Gastroesophageal sphincter (tissue), 4 donors: Measurements from ENCODE around the gene GAMT. TPM values are rescaled to one million over a fixed set of nuclear protein-coding genes. Genes with fewer than 3 reads are reported as not detected.
A peak's percentile ranks its signal among the peaks of the same experiment; 100 is the strongest.

ENCODE experiments used
- ATAC-seq: fragments of 150-250 bp; one replicate; pipeline ENCODE4 v1.9.1; 2016; ENCODE audit warnings: mild to moderate bottlenecking, moderate library complexity
- H3K27ac ChIP-seq, 4 donors: fragments of 200-600 bp; sonication (generic) in 3 of 4; 1 replicate in 3 of 4; 2 replicates in 1 of 4; pipeline ENCODE4 v1.5.1; 2016 to 2019
- H3K27me3 ChIP-seq: fragments of 200-600 bp; sonication (generic); one replicate; pipeline ENCODE4 v1.5.1; 2019
- H3K36me3 ChIP-seq, 2 donors: fragments of 200-600 bp; sonication (generic); one replicate each; pipeline ENCODE4 v1.5.1; 2019; ENCODE audit warnings: control low read depth in 1 of 2
- H3K4me1 ChIP-seq, 3 donors: fragments of 200-600 bp; sonication (generic); 1 replicate in 2 of 3; 2 replicates in 1 of 3; pipeline ENCODE4 v1.5.1; 2016 to 2019; ENCODE audit warnings: control low read depth in 2 of 3
- H3K4me3 ChIP-seq, 2 donors: fragments of 200-600 bp; sonication (generic); one replicate each; pipeline ENCODE4 v1.5.1; 2019; ENCODE audit warnings: mild to moderate bottlenecking in 1 of 2, moderate library complexity in 1 of 2
- H3K9me3 ChIP-seq, 3 donors: fragments of 200-600 bp; sonication (generic); one replicate each; pipeline ENCODE4 v1.5.1; 2017 to 2019; ENCODE audit warnings: control low read depth in 2 of 3
- CTCF ChIP-seq, 4 experiments: fragments of 200-600 bp in 2 of 4; fragments of 450-650 bp in 2 of 4; sonication (generic) in 1 of 4; IDR thresholded peaks; one replicate each; pipeline ENCODE4 v1.5.1; 2017 to 2019; ENCODE audit warnings: antibody characterized with exemption in 4 of 4, mild to moderate bottlenecking in 2 of 4, moderate library complexity in 2 of 4
- EP300 ChIP-seq: sonication (generic); formaldehyde crosslinking; IDR thresholded peaks from one replicate; pipeline ENCODE4 v1.6.1; 2017; ENCODE audit warnings: antibody characterized with exemption, mild to moderate bottlenecking
- POLR2A ChIP-seq, 2 donors: fragments of 450-650 bp; IDR thresholded peaks; one replicate each; pipeline ENCODE4 v1.6.1; 2017; ENCODE audit warnings: antibody characterized with exemption in 2 of 2, mild to moderate bottlenecking in 2 of 2, moderate library complexity in 1 of 2
- POLR2AphosphoS5 ChIP-seq: sonication (generic); formaldehyde crosslinking; IDR thresholded peaks from one replicate; pipeline ENCODE4 v1.6.1; 2017; ENCODE audit warnings: antibody characterized with exemption
- WGBS, 2 donors: methylation state at CpG; one replicate each; pipeline ENCODE4 v1.1.5; 2018; ENCODE audit warnings: low coverage in 1 of 2; 5-methylcytosine and 5-hydroxymethylcytosine counted together
- total RNA-seq, 4 donors: library from RNA; depleted of rRNA; stranded (reverse); fragments of >200 nt; gene quantifications; one replicate each; pipeline ENCODE4 v1.1.0, GENCODE V29; 2016

The GAMT gene
- total RNA-seq, 4 donors from 2014 or later, result 10.4 to 14.7 (median 10.9) TPM

DNA sequence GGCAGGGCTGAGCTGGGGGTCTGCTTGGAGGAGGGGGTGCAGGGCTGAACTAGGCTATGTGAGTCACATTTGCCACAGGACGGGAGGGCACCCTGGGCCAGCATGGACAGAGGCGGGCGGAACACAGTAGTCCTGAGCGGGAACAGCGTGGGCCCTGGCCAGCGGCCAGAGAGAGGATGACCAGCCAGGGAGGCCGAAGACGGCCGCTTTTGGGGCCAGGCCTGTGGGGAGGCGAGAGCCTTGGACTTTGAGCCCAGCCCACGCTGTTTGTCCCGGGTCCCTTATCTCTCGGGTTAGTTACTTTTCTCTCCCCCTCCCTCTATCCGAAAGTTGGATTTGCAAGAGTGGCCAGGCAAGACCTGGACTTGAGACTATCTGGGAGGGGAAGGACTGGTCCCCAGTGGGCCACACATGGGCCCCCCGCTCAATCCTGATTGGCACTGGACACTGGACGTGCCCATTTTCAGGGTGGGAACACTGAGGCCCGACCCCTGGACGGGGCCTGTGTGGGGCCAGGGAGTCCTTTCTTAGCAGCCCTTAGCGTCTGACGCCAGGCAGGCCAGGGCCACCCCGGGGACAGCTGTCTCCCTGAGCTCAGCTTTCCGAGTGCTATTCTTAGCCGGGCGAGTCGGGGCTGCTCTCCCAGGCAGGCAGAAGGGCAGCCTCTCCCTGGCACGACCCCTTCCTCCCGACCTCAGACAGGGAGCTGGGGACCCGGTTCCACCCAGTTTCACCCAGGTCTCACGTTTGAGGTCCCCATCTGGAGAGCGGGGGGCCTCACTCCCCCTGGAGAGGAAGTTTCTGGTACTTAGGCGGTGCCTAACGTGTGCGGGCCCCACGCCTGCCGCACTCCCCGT lies 833 bp downstream of the GAMT start:
- no peak for TF ChIP-seq CTCF (IDR thresholded peaks at IDR 0.05)
- no peak for TF ChIP-seq POLR2AphosphoS5
- TF ChIP-seq EP300, result no peak
- TF ChIP-seq POLR2A (IDR thresholded peaks at IDR 0.05), result no peak
- peak; percentile 19 for ATAC-seq
- no peaks in the 10 kb centered on the region for H3K27me3 ChIP-seq
- 17 to 54% methylated on average over 1 to 13 of the region's 36 CpGs for WGBS, 2 donors
- peak overlapping the region; percentile 42 to 64 for H3K4me3 ChIP-seq
- H3K4me1 ChIP-seq, result peaks cover 3 to 50% (median 19%) of the 10 kb centered on the region in 3 donors
- no peaks in the 10 kb centered on the region for H3K9me3 ChIP-seq
- peak overlapping the region in 1 of 4 donors; percentile 55 for H3K27ac ChIP-seq
- H3K36me3 ChIP-seq, result peaks cover 0 to 9% of the 10 kb centered on the region in 2 donors

DNA sequence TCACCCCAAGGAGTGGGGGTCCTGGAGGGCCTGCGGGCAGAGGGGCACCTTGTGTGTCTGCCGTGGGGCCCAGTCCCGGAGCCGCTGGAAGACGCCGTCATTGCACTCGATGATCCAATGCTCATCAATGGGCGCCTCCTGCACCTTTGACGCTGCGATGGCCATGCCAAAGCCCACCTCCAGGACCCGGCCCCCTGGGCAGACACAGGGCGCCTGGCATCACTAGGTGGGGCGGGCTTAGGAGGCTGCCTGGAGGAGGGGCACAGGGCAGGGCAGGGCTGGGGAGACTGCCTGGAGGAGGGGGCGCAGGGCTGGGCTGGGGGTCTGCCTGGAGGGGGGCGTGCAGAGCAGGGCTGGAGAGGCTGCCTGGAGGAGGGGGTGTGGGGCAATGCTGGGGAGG lies 1.6 kb downstream of the GAMT start:
- H3K27ac ChIP-seq, result no peak overlapping the region
- no peaks in the 10 kb centered on the region for H3K27me3 ChIP-seq
- ATAC-seq, result no peak
- no peaks in the 10 kb centered on the region for H3K9me3 ChIP-seq
- peaks cover 0 to 16% of the 10 kb centered on the region in 2 donors for H3K36me3 ChIP-seq
- H3K4me3 ChIP-seq, result peak overlapping the region in 1 of 2 donors; percentile 64
- 100% methylated on average over 1 of the region's 15 CpGs; no CpG with 5 or more reads in 1 of the 2 donors for WGBS, 2 donors
- TF ChIP-seq POLR2A (IDR thresholded peaks at IDR 0.05) (no peak), POLR2AphosphoS5 (no peak), EP300 (no peak), CTCF (IDR thresholded peaks at IDR 0.05) (no peak)
- H3K4me1 ChIP-seq, result peaks cover 3 to 57% (median 19%) of the 10 kb centered on the region in 3 donors

GRCh38 chr19:1399079-1399478 lies 2.3 kb downstream of the GAMT start:
- ATAC-seq, result no peak
- Histone ChIP-seq H3K9me3 (no peaks in the 10 kb centered on the region), H3K36me3 (peaks cover 0 to 23% of the 10 kb centered on the region in 2 donors), H3K27me3 (no peaks in the 10 kb centered on the region), H3K4me1 (peaks cover 3 to 63% (median 19%) of the 10 kb centered on the region in 3 donors), H3K4me3 (no peak overlapping the region), H3K27ac (no peak overlapping the region)
- WGBS, 2 donors, result no CpG with 5 or more reads among the region's 19 CpGs
- no peak for TF ChIP-seq CTCF (IDR thresholded peaks at IDR 0.05)
- no peak for TF ChIP-seq POLR2AphosphoS5
- TF ChIP-seq POLR2A (IDR thresholded peaks at IDR 0.05), result no peak
- TF ChIP-seq EP300, result no peak

DNA sequence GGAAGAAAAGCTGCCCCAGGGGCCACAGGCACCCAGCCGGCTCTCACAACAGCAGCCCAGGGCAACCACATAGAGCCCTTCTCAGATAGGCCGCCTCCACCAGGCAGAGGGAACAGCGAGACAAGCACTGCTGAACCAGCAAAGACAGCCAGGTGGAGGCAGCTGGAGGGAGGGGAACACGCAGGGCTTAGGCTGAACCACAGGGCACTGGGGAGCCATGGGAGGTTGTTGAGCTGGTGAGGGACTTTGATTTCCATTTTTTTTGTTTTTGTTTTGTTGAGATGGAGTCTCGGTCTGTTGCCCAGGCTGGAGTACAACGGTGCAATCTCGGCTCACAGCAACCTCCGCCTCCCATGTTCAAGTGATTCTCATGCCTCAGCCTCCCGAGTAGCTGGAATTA lies 3.5 kb downstream of the GAMT start:
- WGBS, 2 donors, result 89% methylated on average over 1 of the region's 9 CpGs; no CpG with 5 or more reads in 1 of the 2 donors
- TF ChIP-seq POLR2A (IDR thresholded peaks at IDR 0.05), result no peak
- Histone ChIP-seq H3K27ac (no peak overlapping the region), H3K9me3 (no peaks in the 10 kb centered on the region), H3K36me3 (peaks cover 0 to 35% of the 10 kb centered on the region in 2 donors), H3K27me3 (no peaks in the 10 kb centered on the region), H3K4me1 (peaks cover 3 to 63% (median 19%) of the 10 kb centered on the region in 3 donors), H3K4me3 (no peak overlapping the region)
- ATAC-seq, result no peak

GRCh38 chr19:1396768-1397679 lies 4.3 kb downstream of the GAMT start:
- Histone ChIP-seq H3K27me3 (no peaks in the 10 kb centered on the region), H3K4me3 (no peak overlapping the region), H3K4me1 (peaks cover 3 to 55% (median 19%) of the 10 kb centered on the region in 3 donors), H3K36me3 (peaks cover 0 to 43% of the 10 kb centered on the region in 2 donors), H3K27ac (no peak overlapping the region), H3K9me3 (no peaks in the 10 kb centered on the region)
- ATAC-seq, result no peak
- 72% methylated on average over 6 of the region's 42 CpGs; no CpG with 5 or more reads in 1 of the 2 donors for WGBS, 2 donors
- TF ChIP-seq POLR2A (IDR thresholded peaks at IDR 0.05) (no peak), CTCF (IDR thresholded peaks at IDR 0.05) (no peak), EP300 (no peak), POLR2AphosphoS5 (no peak)
